Body of pancreas (tissue), 4 donors: ENCODE data around the gene GALNT2. TPM values are rescaled to one million over a fixed set of nuclear protein-coding genes. Genes with fewer than 3 reads are reported as not detected.
A peak's percentile ranks its signal among the peaks of the same experiment; 100 is the strongest.

Experiments used
- ATAC-seq: fragments of 150-250 bp; one replicate; pipeline ENCODE4 v1.9.1; 2016
- DNase-seq, 4 donors: peaks; one replicate each; pipeline ENCODE4 v3.0.0-alpha.2; 2019
- H3K27ac ChIP-seq, 4 donors: fragments of 200-600 bp; sonication (generic); 1 replicate in 3 of 4; 2 replicates in 1 of 4; pipeline versions ENCODE4 v1.5.1 to v1.6.1; 2016 to 2019; ENCODE audit warnings: mild to moderate bottlenecking in 1 of 4, mixed read lengths in 1 of 4, moderate library complexity in 1 of 4
- H3K27me3 ChIP-seq, 2 donors: fragments of 200-600 bp; sonication (generic); one replicate each; pipeline ENCODE4 v1.6.0; 2016; ENCODE audit warnings: mild to moderate bottlenecking in 1 of 2
- H3K36me3 ChIP-seq, 2 donors: fragments of 200-600 bp; sonication (generic); replicated peaks in 1 of 2; 2 replicates each; pipeline ENCODE4 v1.5.1; 2016; ENCODE audit warnings: low read depth in 2 of 2; ENCODE audit not compliant: insufficient read depth in 1 of 2
- H3K4me1 ChIP-seq: fragments of 200-600 bp; sonication (generic); one replicate; pipeline ENCODE4 v1.6.0; 2016
- H3K4me3 ChIP-seq, 2 donors: fragments of 200-600 bp; sonication (generic); 1 replicate in 1 of 2; 2 replicates in 1 of 2; pipeline ENCODE4 v1.5.1; 2016 to 2019
- H3K9me3 ChIP-seq, 3 donors: fragments of 200-600 bp; sonication (generic); 1 replicate in 2 of 3; 2 replicates in 1 of 3; pipeline ENCODE4 v1.5.1; 2016
- POLR2A ChIP-seq, 3 donors: fragments of 450-650 bp; IDR thresholded peaks; one replicate each; pipeline ENCODE4 v1.6.1; 2016; ENCODE audit warnings: antibody characterized with exemption in 3 of 3, mild to moderate bottlenecking in 2 of 3
- WGBS, 2 donors: methylation state at CpG; one replicate each; pipeline ENCODE4 v1.1.5; 2017; 5-methylcytosine and 5-hydroxymethylcytosine counted together
- intact Hi-C: fragments of 100-400 bp; cut with DNase I; formaldehyde crosslinking; loops from one replicate; pipeline ENCODE4 v1.15.1; 2023
- total RNA-seq, 2 donors: library from RNA; depleted of rRNA; stranded (reverse); fragments of >200 nt; gene quantifications; one replicate each; pipeline ENCODE4 v1.1.0, GENCODE V29; 2016
- TF ChIP-seq, protein P1 (sequence below), 7 experiments: fragments of 450-650 bp in 4 of 7; fragments of 200-600 bp in 3 of 7; sonication (generic) in 3 of 7; IDR thresholded peaks; one replicate each; pipeline ENCODE4 v1.5.1; 2016 to 2019; ENCODE audit warnings: antibody characterized with exemption in 7 of 7

GALNT2 gene
- total RNA-seq, 2 donors from 2014 or later: 45.9 to 68.6 TPM

DNA sequence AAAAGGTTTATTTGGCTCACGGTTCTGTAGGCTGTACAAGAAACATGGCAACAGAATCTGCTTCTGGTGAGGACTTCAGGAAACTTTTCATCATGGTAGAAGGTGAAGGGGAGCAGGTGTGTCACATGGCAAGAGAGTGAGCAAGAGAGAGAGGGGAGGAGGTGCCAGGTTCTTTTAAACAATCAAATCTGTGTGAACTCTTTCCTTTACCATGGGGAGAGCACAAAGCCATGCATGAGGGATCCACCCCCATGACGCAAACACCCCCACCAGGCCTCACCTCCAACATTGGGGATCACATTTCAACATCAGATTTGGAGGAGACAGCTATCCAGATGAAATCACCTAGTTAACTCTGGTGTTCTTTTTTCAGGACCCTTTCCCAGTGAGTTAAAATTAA lies 103.6 kb downstream of the GALNT2 start:
- 75 to 76% methylated on average over 2 of the region's 2 CpGs for WGBS, 2 donors

DNA sequence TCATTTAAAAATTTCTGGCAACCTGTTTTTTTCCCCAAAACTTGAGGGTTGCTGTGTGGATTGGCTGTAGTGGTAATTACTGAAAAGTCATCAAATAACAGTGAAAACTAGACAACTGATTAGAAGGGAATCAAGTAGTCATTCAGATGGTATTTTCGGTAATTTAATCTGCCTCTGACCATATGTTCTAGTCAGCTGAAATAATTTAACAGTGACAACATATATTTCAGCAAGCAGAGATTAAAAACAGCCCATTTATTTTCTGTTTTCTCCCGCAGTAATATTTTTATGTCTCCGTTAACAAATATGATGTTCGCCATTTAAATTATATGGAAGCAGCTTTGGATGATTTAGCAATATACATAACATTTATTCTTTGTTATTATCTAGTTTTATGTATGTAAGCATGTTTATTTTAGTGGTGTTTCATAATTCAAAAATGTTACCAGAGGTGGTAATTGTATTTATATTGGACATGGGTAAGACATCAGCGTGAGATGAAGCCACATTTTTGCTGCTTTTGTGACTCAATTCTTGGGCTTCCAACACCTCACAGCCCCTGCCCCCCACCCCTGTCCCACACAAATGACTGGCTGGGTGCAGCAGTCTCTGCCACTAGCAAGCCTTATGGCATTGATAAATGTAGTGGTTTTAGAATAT lies 104.4 kb downstream of the GALNT2 start:
- H3K4me3 ChIP-seq: no peak overlapping the region
- H3K9me3 ChIP-seq: no peaks in the 10 kb centered on the region
- DNase-seq (peak in 1 of 4 donors; percentile 2), ATAC-seq (no peak)
- H3K4me1 ChIP-seq: peaks cover 54% of the 10 kb centered on the region
- TF ChIP-seq, protein P1, sequence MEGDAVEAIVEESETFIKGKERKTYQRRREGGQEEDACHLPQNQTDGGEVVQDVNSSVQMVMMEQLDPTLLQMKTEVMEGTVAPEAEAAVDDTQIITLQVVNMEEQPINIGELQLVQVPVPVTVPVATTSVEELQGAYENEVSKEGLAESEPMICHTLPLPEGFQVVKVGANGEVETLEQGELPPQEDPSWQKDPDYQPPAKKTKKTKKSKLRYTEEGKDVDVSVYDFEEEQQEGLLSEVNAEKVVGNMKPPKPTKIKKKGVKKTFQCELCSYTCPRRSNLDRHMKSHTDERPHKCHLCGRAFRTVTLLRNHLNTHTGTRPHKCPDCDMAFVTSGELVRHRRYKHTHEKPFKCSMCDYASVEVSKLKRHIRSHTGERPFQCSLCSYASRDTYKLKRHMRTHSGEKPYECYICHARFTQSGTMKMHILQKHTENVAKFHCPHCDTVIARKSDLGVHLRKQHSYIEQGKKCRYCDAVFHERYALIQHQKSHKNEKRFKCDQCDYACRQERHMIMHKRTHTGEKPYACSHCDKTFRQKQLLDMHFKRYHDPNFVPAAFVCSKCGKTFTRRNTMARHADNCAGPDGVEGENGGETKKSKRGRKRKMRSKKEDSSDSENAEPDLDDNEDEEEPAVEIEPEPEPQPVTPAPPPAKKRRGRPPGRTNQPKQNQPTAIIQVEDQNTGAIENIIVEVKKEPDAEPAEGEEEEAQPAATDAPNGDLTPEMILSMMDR (IDR thresholded peaks at IDR 0.05): no peak
- TF ChIP-seq POLR2A (IDR thresholded peaks at IDR 0.05): no peak
- no peaks in the 10 kb centered on the region for H3K27me3 ChIP-seq
- no peak overlapping the region for H3K27ac ChIP-seq
- H3K36me3 ChIP-seq: no peaks in the 10 kb centered on the region
- WGBS, 2 donors: 73 to 89% methylated on average over 5 of the region's 5 CpGs
- intact Hi-C loops: no loop called here

More for the DNA sequence above, 103.6 kb downstream of the GALNT2 start:
- H3K9me3 ChIP-seq: no peaks in the 10 kb centered on the region
- TF ChIP-seq, protein P1 (IDR thresholded peaks at IDR 0.05): no peak
- TF ChIP-seq POLR2A (IDR thresholded peaks at IDR 0.05): no peak
- H3K4me3 ChIP-seq: no peak overlapping the region
- peaks cover 54% of the 10 kb centered on the region for H3K4me1 ChIP-seq
- no peaks in the 10 kb centered on the region for H3K36me3 ChIP-seq
- intact Hi-C loops: no loop called here
- H3K27ac ChIP-seq: peak overlapping the region in 2 of 4 donors; percentile 13 to 60
- DNase-seq: no peak
- H3K27me3 ChIP-seq: no peaks in the 10 kb centered on the region
- ATAC-seq: no peak

DNA sequence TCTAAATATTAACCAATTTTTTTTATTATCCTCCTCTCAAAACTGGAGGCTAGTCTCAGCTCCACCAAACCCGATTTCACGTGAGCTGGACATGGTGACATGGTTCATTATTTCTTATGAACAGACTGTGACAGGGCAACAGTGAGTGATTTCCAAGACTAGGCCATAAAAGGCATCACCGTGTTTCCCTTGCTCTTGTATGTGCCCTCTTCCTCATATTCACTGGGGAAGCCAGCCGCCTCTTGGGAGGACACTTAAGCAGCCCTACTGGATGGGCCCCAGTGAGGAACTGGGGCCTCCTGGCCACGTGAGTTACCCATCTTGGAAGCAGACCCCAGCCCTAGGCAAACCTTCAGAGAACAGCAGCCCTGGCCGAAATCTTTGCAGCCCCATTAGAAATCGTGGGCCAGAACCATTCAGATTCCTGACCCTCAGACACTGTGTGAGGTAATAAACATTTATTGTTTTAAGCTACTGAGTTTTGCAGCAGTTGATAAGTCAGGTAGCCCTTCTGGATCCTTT lies 105.0 kb downstream of the GALNT2 start:
- 86 to 89% methylated on average over 7 of the region's 7 CpGs for whole genome bisulfite sequencing, 2 donors
- DNase-seq: peak in 1 of 4 donors; percentile 4
- no peak for ATAC-seq
- Histone ChIP-seq H3K4me3 (no peak overlapping the region), H3K27me3 (no peaks in the 10 kb centered on the region), H3K4me1 (peaks cover 58% of the 10 kb centered on the region), H3K9me3 (no peaks in the 10 kb centered on the region), H3K27ac (no peak overlapping the region), H3K36me3 (no peaks in the 10 kb centered on the region)
- TF ChIP-seq POLR2A (IDR thresholded peaks at IDR 0.05): no peak
- TF ChIP-seq, protein P1 (IDR thresholded peaks at IDR 0.05): no peak
- intact Hi-C loops: no loop called here

DNA sequence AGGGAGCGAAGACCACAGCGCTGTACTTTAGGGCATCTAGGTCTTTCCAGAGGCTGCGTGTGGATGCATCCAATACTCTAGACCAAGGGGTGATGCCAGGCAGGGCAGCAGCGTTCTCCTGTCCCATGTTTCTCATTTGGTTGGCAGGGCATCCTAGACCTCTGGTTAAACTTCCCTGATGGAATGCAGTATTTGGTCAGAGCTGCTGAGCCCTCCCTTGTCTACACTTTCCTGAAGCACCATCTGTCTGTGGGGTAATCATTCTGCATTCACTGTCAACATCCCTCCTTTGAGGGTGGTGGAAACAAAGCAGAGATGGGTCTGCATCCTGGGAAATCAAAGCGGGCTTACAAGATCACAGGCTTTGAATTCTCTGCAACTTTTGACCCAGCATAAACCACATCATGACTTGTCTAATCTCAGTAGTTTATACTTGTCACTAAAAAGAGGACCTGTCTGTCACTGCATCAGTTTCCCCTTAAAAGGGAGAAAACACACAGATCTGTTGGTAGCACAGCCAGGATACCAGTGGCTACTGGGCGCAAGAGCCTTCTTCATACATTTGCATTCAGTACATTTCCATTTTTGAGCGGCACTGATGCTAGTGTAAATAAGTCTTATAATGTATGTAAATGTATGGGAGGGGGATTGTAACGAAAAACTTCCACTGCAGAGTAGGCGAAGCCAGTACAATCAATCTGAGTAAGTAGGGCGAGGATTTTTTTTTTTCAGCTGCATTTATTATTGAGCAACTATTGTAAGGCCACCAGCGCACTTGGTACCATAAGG lies 106.3 kb downstream of the GALNT2 start:
- H3K4me3 ChIP-seq: no peak overlapping the region
- no peak overlapping the region for H3K27ac ChIP-seq
- H3K4me1 ChIP-seq: peaks cover 62% of the 10 kb centered on the region
- peak in 1 of 4 donors; percentile 1 for DNase-seq
- no peak for ATAC-seq
- H3K36me3 ChIP-seq: no peaks in the 10 kb centered on the region
- no peaks in the 10 kb centered on the region for H3K27me3 ChIP-seq
- WGBS, 2 donors: 93 to 97% methylated on average over 11 of the region's 11 CpGs
- H3K9me3 ChIP-seq: no peaks in the 10 kb centered on the region
- intact Hi-C loops: no loop called here
- no peak for TF ChIP-seq POLR2A (IDR thresholded peaks at IDR 0.05)
- TF ChIP-seq, protein P1 (IDR thresholded peaks at IDR 0.05): no peak
